ENCODE results near the gene CYBRD1. TPM values are rescaled to one million over a fixed set of nuclear protein-coding genes. Genes with fewer than 3 reads are reported as not detected.
A peak's percentile ranks its signal among the peaks of the same experiment; 100 is the strongest.

Gene CYBRD1
- total and polyA plus RNA-seq, 10 of the 15 experiments (the other 5 are each of a cell fraction or from before 2014, with no cell fraction given), result 10.8 to 51.9 (median 29.6) TPM

DNA sequence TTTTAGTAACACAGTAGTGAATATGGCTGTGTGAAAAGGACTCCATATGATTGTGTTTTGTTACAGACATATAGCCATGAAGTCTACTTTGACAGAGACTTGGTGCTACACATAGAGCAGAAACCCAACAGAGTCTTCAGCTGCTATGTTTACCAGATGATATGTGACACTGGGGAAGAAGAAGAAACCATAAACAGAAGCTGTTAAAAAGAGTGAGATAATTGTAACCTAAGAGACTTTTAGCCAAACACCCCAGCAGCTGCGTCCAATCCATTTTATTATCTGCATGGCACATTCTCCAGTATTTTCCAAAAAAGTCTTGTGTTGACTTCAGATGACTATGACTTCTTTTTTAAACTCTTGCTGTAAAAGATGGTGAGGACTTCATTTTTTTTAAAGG lies 41.4 kb upstream of the CYBRD1 start:
- Histone ChIP-seq H2AFZ (ENCODE audit: control insufficient read depth, low read depth, low read length) (no peak overlapping the region), H3K9me3 (replicated peaks; ENCODE audit: control insufficient read depth, insufficient read depth, low read length) (no peaks in the 10 kb centered on the region), H4K20me1 (ENCODE audit: control insufficient read depth, insufficient read depth) (no peaks in the 10 kb centered on the region), H3K4me3 (no peak overlapping the region), H3K9ac (ENCODE audit: control insufficient read depth, insufficient read depth, low read length) (no peak overlapping the region), H3K4me1 (ENCODE audit: control insufficient read depth, insufficient read depth, low read length) (peaks cover 37% of the 10 kb centered on the region), H3K36me3 (ENCODE audit: control insufficient read depth in 2 of 2, insufficient read depth in 2 of 2, low read length in 1 of 2) (peaks cover 4 to 11% of the 10 kb centered on the region in 2 experiments; a peak in 3 of 4 replicates), H3K79me2 (ENCODE audit: control insufficient read depth, insufficient read depth, low read length) (no peaks in the 10 kb centered on the region), H3K27me3 (replicated peaks in 1 of 2; ENCODE audit: control insufficient read depth in 2 of 2, insufficient read depth in 2 of 2, low read length in 1 of 2) (no peaks in the 10 kb centered on the region), H3K4me2 (ENCODE audit: control insufficient read depth, insufficient read depth) (no peak overlapping the region; the same call in 1 of the 2 replicates), H3K27ac (ENCODE audit: control insufficient read depth, insufficient read depth) (peak overlapping the region; percentile 29)
- ChIA-PET SMC1A (ENCODE audit: uncharacterized antibody, unreplicated experiment) (interaction anchor here (1.0 to 1.9 kb wide), 3 partner anchors 10 to 29 kb away, joined by 3 to 6 read pairs (median 3); no protein-coding TSS in a partner anchor), CTCF (interaction anchor here (1.2 to 1.5 kb wide), 2 partner anchors 31 to 508 kb away, joined by 3 read pairs; no protein-coding TSS in a partner anchor), RAD21 (ENCODE audit: unreplicated experiment) (no interaction called here), POLR2A (no interaction called here)
- in situ Hi-C loops (cut with MboI), result no loop called here
- no peak for DNase-seq (ENCODE audit: low read depth, low spot score)
- TF ChIP-seq ETV6 (conservative IDR thresholded peaks at IDR 0.05 in 1 of 2, IDR thresholded peaks at IDR 0.05 in 1 of 2; ENCODE audit: borderline replicate concordance in 1 of 2, low read depth in 1 of 2) (no peak), JUNB (IDR thresholded peaks at IDR 0.05) (no peak), SUPT20H (IDR thresholded peaks at IDR 0.05; ENCODE audit: borderline replicate concordance, control insufficient read depth, low read depth, low read length) (no peak), ATF7 (IDR thresholded peaks at IDR 0.05; ENCODE audit: low read depth) (no peak), SMC3 (IDR thresholded peaks at IDR 0.05; ENCODE audit: borderline replicate concordance, low read length) (no peak), EZH2 (IDR thresholded peaks at IDR 0.05; ENCODE audit: borderline replicate concordance, control insufficient read depth, low read depth, low read length) (no peak), POLR2A (IDR thresholded peaks at IDR 0.05; ENCODE audit: low read depth, low read length) (no peak), TBL1XR1 (IDR thresholded peaks at IDR 0.05; ENCODE audit: low read depth, low read length) (no peak), FOXK2 (IDR thresholded peaks at IDR 0.05) (no peak), NRF1 (conservative IDR thresholded peaks at IDR 0.05; ENCODE audit: low read depth, low read length) (no peak), RBBP5 (conservative IDR thresholded peaks at IDR 0.05) (no peak), SP1 (IDR thresholded peaks at IDR 0.05; ENCODE audit: low read depth, low read length) (no peak), DPF2 (IDR thresholded peaks at IDR 0.05) (no peak), SREBF2 (IDR thresholded peaks at IDR 0.05; ENCODE audit: low read length) (no peak), MYC (IDR thresholded peaks at IDR 0.05; ENCODE audit: insufficient read depth, insufficient read length, insufficient replicate concordance, low read length, severe bottlenecking) (no peak)
- TF ChIP-seq, protein P1, sequence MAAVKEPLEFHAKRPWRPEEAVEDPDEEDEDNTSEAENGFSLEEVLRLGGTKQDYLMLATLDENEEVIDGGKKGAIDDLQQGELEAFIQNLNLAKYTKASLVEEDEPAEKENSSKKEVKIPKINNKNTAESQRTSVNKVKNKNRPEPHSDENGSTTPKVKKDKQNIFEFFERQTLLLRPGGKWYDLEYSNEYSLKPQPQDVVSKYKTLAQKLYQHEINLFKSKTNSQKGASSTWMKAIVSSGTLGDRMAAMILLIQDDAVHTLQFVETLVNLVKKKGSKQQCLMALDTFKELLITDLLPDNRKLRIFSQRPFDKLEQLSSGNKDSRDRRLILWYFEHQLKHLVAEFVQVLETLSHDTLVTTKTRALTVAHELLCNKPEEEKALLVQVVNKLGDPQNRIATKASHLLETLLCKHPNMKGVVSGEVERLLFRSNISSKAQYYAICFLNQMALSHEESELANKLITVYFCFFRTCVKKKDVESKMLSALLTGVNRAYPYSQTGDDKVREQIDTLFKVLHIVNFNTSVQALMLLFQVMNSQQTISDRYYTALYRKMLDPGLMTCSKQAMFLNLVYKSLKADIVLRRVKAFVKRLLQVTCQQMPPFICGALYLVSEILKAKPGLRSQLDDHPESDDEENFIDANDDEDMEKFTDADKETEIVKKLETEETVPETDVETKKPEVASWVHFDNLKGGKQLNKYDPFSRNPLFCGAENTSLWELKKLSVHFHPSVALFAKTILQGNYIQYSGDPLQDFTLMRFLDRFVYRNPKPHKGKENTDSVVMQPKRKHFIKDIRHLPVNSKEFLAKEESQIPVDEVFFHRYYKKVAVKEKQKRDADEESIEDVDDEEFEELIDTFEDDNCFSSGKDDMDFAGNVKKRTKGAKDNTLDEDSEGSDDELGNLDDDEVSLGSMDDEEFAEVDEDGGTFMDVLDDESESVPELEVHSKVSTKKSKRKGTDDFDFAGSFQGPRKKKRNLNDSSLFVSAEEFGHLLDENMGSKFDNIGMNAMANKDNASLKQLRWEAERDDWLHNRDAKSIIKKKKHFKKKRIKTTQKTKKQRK (IDR thresholded peaks at IDR 0.05; ENCODE audit: low read depth, low read length), result no peak
- TF ChIP-seq, protein P2, sequence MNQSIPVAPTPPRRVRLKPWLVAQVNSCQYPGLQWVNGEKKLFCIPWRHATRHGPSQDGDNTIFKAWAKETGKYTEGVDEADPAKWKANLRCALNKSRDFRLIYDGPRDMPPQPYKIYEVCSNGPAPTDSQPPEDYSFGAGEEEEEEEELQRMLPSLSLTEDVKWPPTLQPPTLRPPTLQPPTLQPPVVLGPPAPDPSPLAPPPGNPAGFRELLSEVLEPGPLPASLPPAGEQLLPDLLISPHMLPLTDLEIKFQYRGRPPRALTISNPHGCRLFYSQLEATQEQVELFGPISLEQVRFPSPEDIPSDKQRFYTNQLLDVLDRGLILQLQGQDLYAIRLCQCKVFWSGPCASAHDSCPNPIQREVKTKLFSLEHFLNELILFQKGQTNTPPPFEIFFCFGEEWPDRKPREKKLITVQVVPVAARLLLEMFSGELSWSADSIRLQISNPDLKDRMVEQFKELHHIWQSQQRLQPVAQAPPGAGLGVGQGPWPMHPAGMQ (IDR thresholded peaks at IDR 0.05; ENCODE audit: borderline replicate concordance), result no peak
- TF ChIP-seq, protein P3, sequence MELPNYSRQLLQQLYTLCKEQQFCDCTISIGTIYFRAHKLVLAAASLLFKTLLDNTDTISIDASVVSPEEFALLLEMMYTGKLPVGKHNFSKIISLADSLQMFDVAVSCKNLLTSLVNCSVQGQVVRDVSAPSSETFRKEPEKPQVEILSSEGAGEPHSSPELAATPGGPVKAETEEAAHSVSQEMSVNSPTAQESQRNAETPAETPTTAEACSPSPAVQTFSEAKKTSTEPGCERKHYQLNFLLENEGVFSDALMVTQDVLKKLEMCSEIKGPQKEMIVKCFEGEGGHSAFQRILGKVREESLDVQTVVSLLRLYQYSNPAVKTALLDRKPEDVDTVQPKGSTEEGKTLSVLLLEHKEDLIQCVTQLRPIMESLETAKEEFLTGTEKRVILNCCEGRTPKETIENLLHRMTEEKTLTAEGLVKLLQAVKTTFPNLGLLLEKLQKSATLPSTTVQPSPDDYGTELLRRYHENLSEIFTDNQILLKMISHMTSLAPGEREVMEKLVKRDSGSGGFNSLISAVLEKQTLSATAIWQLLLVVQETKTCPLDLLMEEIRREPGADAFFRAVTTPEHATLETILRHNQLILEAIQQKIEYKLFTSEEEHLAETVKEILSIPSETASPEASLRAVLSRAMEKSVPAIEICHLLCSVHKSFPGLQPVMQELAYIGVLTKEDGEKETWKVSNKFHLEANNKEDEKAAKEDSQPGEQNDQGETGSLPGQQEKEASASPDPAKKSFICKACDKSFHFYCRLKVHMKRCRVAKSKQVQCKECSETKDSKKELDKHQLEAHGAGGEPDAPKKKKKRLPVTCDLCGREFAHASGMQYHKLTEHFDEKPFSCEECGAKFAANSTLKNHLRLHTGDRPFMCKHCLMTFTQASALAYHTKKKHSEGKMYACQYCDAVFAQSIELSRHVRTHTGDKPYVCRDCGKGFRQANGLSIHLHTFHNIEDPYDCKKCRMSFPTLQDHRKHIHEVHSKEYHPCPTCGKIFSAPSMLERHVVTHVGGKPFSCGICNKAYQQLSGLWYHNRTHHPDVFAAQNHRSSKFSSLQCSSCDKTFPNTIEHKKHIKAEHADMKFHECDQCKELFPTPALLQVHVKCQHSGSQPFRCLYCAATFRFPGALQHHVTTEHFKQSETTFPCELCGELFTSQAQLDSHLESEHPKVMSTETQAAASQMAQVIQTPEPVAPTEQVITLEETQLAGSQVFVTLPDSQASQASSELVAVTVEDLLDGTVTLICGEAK (IDR thresholded peaks at IDR 0.05; ENCODE audit: borderline replicate concordance), result no peak
- FAIRE-seq, result no peak
- 93% methylated on average over 1 of the region's 1 CpG for WGBS (ENCODE audit: insufficient coverage, insufficient replicate concordance, low lambda C conversion rate, missing lambda C conversion rate)
- no TSS peak for BruUV-seq (replicated peaks)
- intact Hi-C loops (cut with micrococcal nuclease; ENCODE audit: unreplicated experiment), result no loop called here
- ATAC-seq, result no peak
